Astrocyte (in vitro differentiated cells and primary cell): ENCODE measurements around the gene FLYWCH1.
A peak's percentile ranks its signal among the peaks of the same experiment; 100 is the strongest.

ENCODE experiments used
- EZH2 ChIP-seq: IDR thresholded peaks from 2 replicates; pipeline ENCODE4 v1.6.1; 2012; ENCODE audit warnings: mild to moderate bottlenecking, low read length, inconsistent platforms; ENCODE audit not compliant: insufficient read depth
- TF ChIP-seq, protein P1 (sequence below): IDR thresholded peaks from 2 replicates; pipeline ENCODE4 v1.5.1; 2011; ENCODE audit warnings: low read depth, mild to moderate bottlenecking, inconsistent platforms, low read length, moderate library complexity; ENCODE audit not compliant: insufficient read depth

DNA sequence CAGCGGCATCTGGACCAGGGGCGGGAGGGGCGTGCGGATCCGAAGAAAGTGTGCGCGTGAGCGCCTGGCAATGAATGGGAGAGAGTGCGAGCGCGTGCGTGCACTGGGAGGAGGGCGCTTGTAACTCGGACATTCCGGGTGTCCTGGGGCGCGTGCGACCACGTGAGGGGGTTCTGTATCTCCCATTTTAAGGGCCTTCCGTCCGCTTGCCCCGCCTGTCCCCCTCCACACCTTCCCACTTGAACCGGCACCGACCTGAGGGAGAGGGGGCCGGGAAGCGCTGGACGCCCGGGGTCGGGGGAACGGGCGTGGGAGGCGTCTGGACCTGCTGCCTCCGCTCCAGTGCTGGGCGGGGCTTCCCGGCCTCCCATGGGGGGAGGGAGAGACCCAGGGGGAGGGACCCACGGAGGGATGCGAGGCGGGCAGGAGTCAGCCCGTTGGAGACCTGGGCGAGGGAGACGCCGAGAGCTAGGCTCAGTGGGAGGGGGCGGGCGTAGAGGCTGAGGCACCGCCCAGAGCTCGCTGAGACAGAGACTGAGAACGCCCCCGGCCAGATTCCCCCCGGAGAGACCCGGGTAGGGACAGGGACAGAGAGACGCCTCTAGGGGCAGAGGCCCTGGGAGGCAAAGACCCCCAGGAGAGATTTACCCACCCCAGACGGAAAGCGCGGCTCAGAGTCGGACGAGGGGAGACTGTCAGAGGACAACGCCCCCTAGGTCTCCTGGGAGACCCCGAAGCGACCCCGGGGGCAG is 52.2 kb downstream of the FLYWCH1 start, which contains the start of gene KREMEN2:
- TF ChIP-seq EZH2 = peak; percentile 82
- TF ChIP-seq, protein P1, sequence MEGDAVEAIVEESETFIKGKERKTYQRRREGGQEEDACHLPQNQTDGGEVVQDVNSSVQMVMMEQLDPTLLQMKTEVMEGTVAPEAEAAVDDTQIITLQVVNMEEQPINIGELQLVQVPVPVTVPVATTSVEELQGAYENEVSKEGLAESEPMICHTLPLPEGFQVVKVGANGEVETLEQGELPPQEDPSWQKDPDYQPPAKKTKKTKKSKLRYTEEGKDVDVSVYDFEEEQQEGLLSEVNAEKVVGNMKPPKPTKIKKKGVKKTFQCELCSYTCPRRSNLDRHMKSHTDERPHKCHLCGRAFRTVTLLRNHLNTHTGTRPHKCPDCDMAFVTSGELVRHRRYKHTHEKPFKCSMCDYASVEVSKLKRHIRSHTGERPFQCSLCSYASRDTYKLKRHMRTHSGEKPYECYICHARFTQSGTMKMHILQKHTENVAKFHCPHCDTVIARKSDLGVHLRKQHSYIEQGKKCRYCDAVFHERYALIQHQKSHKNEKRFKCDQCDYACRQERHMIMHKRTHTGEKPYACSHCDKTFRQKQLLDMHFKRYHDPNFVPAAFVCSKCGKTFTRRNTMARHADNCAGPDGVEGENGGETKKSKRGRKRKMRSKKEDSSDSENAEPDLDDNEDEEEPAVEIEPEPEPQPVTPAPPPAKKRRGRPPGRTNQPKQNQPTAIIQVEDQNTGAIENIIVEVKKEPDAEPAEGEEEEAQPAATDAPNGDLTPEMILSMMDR = no peak
